Measurements from ENCODE around the gene DNMT3A. TPM values are rescaled to one million over a fixed set of nuclear protein-coding genes. Genes with fewer than 3 reads are reported as not detected.
"Not testable (repeated sequence)": the region's sequence is repeated elsewhere in the genome, so short reads cannot be mapped to it uniquely, and the experiment has no call there.

DNMT3A gene
- total RNA-seq, 4 donors from 2014 or later, result 16.1 to 33.7 (median 21.0) TPM

- intact Hi-C loops (cut with DNase I; ENCODE audit: low total_unique reads), result loop anchor here (10.0 kb wide), 1 partner anchor 71 kb away; the partner anchor contains the start of gene DNMT3A
Measured at GRCh38 chr2:25273985-25274535, 67.7 kb downstream of the DNMT3A start.

GRCh38 chr2:25272705-25273104, 69.0 kb downstream of the DNMT3A start:
- H3K27ac ChIP-seq, result peak overlapping the region in 2 of 4 donors; percentile 62 to 76
- intact Hi-C loops (cut with DNase I; ENCODE audit: low total_unique reads), result loop anchor here (10.0 kb wide), 1 partner anchor 72 kb away; the partner anchor contains the start of gene DNMT3A
- peaks cover 0 to 34% (median 13%) of the 10 kb centered on the region in 4 donors for H3K4me1 ChIP-seq
- H3K4me3 ChIP-seq; H3K36me3 ChIP-seq; H3K9me3 ChIP-seq; in situ Hi-C loops (cut with MboI; ENCODE audit: low pct_ligation_motif_present in 1 of 4, low pct_unique_long_range_greater_than_20kb in 1 of 4, low sequenced_read_pairs in 3 of 4); H3K27me3 ChIP-seq; DNase-seq: not testable (repeated sequence)
- 81 to 84% methylated on average over 3 to 9 of the region's 9 CpGs for WGBS, 2 donors (ENCODE audit: low coverage in 1 of 2)

More at GRCh38 chr2:25273985-25274535, 67.7 kb downstream of the DNMT3A start:
- WGBS, 2 donors (ENCODE audit: low coverage in 1 of 2), result 94 to 100% methylated on average over 3 to 5 of the region's 5 CpGs
- peak overlapping the region; percentile 52 to 76 (median 66) for H3K27ac ChIP-seq
- in situ Hi-C loops (cut with MboI; ENCODE audit: low pct_ligation_motif_present in 1 of 4, low pct_unique_long_range_greater_than_20kb in 1 of 4, low sequenced_read_pairs in 3 of 4), result no loop called here
- H3K27me3 ChIP-seq, result no peaks in the 10 kb centered on the region
- no peak for TF ChIP-seq CTCF (IDR thresholded peaks at IDR 0.05)
- TF ChIP-seq POLR2A (IDR thresholded peaks at IDR 0.05), result no peak
- TF ChIP-seq EP300 (IDR thresholded peaks at IDR 0.05; ENCODE audit: low read depth), result no peak
- no peak for TF ChIP-seq POLR2AphosphoS5 (IDR thresholded peaks at IDR 0.05)
- DNase-seq, result no peak
- no peaks in the 10 kb centered on the region for H3K9me3 ChIP-seq
- no peak overlapping the region for H3K4me3 ChIP-seq
- H3K4me1 ChIP-seq, result peaks cover 0 to 39% (median 18%) of the 10 kb centered on the region in 4 donors
- H3K36me3 ChIP-seq, result peaks cover 0 to 7% (median 0%) of the 10 kb centered on the region in 4 donors

- H3K4me1 ChIP-seq, result peaks cover 0 to 10% (median 2%) of the 10 kb centered on the region in 4 donors
- WGBS, 2 donors (ENCODE audit: low coverage in 1 of 2), result 88 to 96% methylated on average over 5 to 7 of the region's 7 CpGs
- intact Hi-C loops (cut with DNase I; ENCODE audit: low total_unique reads), result loop anchor here (10.0 kb wide), 1 partner anchor 75 kb away; the partner anchor contains the start of gene DNMT3A
- no peak overlapping the region for H3K27ac ChIP-seq
- H3K9me3 ChIP-seq, result no peaks in the 10 kb centered on the region
- H3K36me3 ChIP-seq, result peaks cover 0 to 7% (median 0%) of the 10 kb centered on the region in 4 donors
- no peak for DNase-seq
- no peak overlapping the region for H3K4me3 ChIP-seq
- in situ Hi-C loops (cut with MboI; ENCODE audit: low pct_ligation_motif_present in 1 of 4, low pct_unique_long_range_greater_than_20kb in 1 of 4, low sequenced_read_pairs in 3 of 4), result no loop called here
- TF ChIP-seq CTCF (IDR thresholded peaks at IDR 0.05), result no peak
- TF ChIP-seq POLR2A (IDR thresholded peaks at IDR 0.05), result no peak
- no peak for TF ChIP-seq POLR2AphosphoS5 (IDR thresholded peaks at IDR 0.05)
- TF ChIP-seq EP300 (IDR thresholded peaks at IDR 0.05; ENCODE audit: low read depth), result no peak
- no peaks in the 10 kb centered on the region for H3K27me3 ChIP-seq
Measured at GRCh38 chr2:25270061-25270460, 71.7 kb downstream of the DNMT3A start.

- Histone ChIP-seq H3K4me3 (no peak overlapping the region), H3K4me1 (peaks cover 0 to 6% (median 1%) of the 10 kb centered on the region in 4 donors), H3K27ac (no peak overlapping the region), H3K36me3 (peaks cover 0 to 7% (median 0%) of the 10 kb centered on the region in 4 donors), H3K27me3 (no peaks in the 10 kb centered on the region), H3K9me3 (no peaks in the 10 kb centered on the region)
- DNase-seq, result no peak
- in situ Hi-C loops (cut with MboI; ENCODE audit: low pct_ligation_motif_present in 1 of 4, low pct_unique_long_range_greater_than_20kb in 1 of 4, low sequenced_read_pairs in 3 of 4) (no loop called here), intact Hi-C loops (cut with DNase I; ENCODE audit: low total_unique reads) (no loop called here)
- 89 to 93% methylated on average over 3 of the region's 3 CpGs for WGBS, 2 donors (ENCODE audit: low coverage in 1 of 2)
- TF ChIP-seq POLR2A (IDR thresholded peaks at IDR 0.05) (no peak), EP300 (IDR thresholded peaks at IDR 0.05; ENCODE audit: low read depth) (no peak), CTCF (IDR thresholded peaks at IDR 0.05) (no peak), POLR2AphosphoS5 (IDR thresholded peaks at IDR 0.05) (no peak)
Measured at GRCh38 chr2:25269233-25269632, 72.5 kb downstream of the DNMT3A start.
